GM19328 (cell line): ENCODE results near the gene PDLIM5.

Experiments used
- ATAC-seq: cut with Tn5 transposase; IDR thresholded peaks from one replicate; pipeline ENCODE4 v1.9.1; 2021; ENCODE audit warnings: mild to moderate bottlenecking, moderate library complexity; ENCODE audit not compliant: unreplicated experiment

Gene PDLIM5

GRCh38 chr4:94420356-94420755 is 31.4 kb upstream of the PDLIM5 start:
- no peak for ATAC-seq

GRCh38 chr4:94426783-94427182 is 25.0 kb upstream of the PDLIM5 start:
- ATAC-seq, result no peak

DNA sequence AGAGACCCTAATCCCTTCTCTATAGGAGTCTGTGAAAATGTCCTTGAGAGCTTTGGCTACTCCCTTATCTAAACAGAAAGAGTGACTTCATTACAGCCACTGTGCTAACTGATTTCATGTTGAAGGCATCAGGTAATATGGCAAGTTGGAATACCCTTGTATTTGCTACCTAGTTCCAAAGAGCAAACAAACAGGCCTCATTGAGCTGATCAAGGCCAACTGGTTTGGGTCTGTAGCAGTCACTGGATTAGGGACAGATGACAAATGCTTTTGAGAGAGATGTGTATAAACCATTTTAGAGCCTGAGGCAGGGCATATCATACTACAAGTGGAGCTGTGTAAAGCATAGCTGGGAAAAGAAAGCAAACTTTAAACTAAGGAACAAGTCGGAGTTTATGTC is 22.9 kb upstream of the PDLIM5 start:
- ATAC-seq, result no peak

- no peak for ATAC-seq
Observed at GRCh38 chr4:94430406-94430805, 21.3 kb upstream of the PDLIM5 start.

DNA sequence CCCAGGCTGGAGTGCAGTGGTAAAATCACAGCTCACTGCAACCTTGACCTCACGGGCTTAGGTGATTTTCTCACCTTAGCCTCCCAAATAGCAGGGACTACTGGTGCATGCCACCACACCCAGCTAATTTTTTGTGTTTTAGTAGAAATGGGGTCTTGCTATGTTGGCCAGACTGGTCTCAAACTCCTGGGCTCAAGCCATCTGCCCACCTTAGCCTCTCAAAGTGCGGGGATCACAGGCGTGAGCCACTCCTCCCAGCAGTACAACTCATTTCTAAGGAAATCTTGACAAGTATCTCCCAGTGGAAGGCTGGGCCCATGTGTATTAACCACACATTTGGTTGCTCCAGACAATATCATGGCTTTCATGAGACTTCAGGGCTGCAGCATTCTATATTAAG is 20.4 kb upstream of the PDLIM5 start:
- no peak for ATAC-seq

- ATAC-seq, result no peak
Observed at GRCh38 chr4:94434505-94434904, 17.2 kb upstream of the PDLIM5 start.

- ATAC-seq, result no peak
Observed at GRCh38 chr4:94435874-94436273, 15.9 kb upstream of the PDLIM5 start.

GRCh38 chr4:94436512-94436911 is 15.2 kb upstream of the PDLIM5 start:
- ATAC-seq, result no peak

DNA sequence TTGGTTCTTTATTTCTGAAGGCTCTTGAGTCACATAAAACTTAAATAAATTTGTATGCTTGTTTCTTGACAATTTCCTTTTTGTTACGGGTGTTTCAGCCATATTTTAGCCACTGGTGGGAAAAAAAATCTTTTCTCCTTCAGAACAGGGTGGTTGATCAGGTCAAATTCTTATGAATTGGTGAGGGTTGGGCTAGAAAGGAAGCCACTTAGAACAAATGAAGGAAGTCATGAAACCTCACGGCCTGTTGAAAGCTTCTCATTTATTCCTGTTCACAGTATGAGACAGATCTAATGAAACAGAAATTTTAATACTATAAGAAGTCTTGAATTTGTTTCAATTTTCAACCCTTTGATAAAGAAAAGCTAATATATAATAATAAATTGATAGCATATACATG is 12.1 kb upstream of the PDLIM5 start:
- ATAC-seq, result no peak

- no peak for ATAC-seq
Observed at GRCh38 chr4:94441838-94442237, 9.9 kb upstream of the PDLIM5 start.

- ATAC-seq, result no peak
Observed at GRCh38 chr4:94442251-94442650, 9.5 kb upstream of the PDLIM5 start.

DNA sequence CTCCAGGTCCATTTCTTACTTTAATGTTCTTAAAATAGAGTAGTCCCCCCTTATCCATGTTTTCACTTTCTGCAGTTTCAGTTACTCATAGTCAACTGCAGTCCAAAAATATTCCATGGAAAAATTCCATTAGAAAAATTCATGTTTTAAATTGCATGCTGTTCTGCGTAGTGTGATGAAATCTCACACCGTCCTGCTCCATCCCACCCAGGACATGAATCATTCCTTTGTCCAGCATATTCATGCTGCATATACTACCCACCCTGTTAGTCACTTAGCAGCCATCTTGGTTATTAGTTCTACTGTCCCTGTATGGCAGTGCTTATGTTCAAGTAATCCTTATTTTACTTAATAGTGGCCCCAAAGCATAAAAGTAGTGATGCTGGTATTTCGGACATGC is 5.4 kb upstream of the PDLIM5 start:
- ATAC-seq, result no peak

GRCh38 chr4:94447754-94448411 is 3.9 kb upstream of the PDLIM5 start:
- no peak for ATAC-seq

GRCh38 chr4:94448815-94449375 is 2.8 kb upstream of the PDLIM5 start:
- ATAC-seq, result no peak

GRCh38 chr4:94451051-94451694 is 569 bp upstream of the PDLIM5 start:
- ATAC-seq, result no peak

GRCh38 chr4:94452476-94453371 is 982 bp downstream of the PDLIM5 start:
- ATAC-seq, result peak; percentile 2

DNA sequence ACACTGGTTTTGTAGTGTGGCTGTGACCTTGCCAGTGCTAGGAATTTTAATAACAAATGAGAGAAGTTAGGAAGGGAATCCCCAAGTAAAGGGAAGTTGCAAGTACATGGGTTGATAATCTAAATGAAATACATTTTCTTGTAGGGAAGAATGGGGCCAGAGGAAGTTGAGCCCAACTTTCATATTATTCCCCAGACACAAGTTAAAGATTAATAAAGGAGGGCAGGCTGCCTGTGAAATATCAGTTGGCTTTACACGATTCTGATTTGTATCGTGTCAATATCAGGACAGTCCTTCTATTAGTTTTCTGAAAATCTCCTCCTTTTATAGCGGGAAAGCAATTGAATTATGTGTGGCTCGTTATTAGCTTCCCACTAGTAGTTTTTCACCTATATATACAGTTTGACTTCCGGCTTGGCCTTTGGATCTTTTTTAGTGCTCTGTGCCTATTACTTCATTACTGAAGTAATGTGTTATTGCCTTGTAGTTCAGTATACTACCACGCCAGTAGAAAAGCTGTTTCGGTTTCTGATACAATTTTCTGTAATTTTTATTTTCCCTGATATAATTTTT is 1.7 kb downstream of the PDLIM5 start:
- no peak for ATAC-seq

DNA sequence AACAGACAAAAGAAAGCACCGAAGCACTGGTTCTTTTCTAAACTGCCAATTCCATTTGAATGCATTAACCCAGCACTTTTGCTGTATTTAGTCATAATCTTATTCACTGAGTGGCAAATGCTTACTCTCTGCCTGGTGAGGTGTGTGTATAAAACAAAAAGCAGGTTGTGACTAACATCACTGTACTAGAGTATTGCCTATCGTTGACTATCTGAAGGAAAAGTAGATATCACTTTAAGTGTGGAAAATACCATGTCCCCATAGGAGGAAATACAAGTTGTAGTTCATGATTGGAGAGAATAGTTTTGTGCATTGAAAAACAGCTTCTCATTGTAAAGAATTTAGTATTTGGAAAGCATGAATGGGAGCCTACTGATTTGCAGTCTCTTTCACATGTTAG is 2.7 kb downstream of the PDLIM5 start:
- ATAC-seq, result no peak

DNA sequence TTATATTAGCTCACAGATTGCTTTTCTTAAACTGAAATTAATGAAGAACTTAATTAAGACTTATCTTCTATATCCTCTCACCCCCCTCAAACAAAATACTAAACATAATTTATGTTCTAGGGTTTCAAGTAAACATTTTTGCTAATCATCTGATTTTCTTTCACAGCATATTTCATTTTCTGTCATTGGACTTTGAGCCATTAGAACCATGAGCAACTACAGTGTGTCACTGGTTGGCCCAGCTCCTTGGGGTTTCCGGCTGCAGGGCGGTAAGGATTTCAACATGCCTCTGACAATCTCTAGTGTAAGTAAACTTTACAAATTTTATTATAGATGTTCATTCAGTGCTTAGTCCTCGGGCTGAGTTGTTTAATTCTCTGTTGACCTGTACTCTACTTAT is 3.3 kb downstream of the PDLIM5 start:
- no peak for ATAC-seq

DNA sequence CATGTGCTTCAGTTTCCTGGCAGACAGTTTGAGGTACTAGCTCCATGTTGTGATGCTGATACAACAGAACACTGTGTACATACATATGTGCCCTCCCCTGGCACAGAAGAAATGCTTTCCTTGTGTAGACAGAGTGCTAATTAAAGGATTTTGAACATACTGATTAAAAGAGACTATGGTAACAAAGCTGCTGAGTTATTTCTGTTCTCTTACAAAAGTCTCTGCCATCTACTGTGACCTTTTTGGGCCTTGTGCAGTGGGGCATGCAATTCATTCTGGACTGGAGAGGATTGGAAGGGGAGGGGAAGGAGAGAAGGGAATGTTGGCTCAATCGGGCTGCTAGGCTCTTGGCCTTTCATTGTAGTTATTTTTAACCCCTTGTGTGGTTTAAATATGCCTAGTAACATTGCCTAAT is 6.0 kb downstream of the PDLIM5 start:
- no peak for ATAC-seq

DNA sequence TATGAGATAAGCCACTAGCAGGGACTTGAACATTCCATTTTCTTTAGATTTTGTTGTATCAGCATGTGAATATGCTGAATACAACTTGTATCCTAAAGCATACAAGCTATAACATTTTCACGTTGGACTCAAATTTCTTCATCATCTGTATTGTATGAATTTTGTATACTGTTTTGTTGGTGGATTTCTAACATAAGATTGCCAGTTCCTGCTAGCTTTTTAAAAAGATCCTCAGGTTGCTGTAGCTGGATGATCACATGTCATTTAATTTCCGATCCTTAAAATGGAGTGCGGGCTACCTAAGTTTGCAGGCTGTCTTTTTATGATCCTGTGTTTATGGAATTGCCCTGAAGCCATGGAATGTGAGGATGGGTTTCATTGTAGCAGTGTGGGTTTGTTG is 6.9 kb downstream of the PDLIM5 start:
- no peak for ATAC-seq
